H1 (cell line): ENCODE measurements around the gene KDM5A. TPM values are rescaled to one million over a fixed set of nuclear protein-coding genes. Genes with fewer than 3 reads are reported as not detected.

Source experiments
- CTCF ChIA-PET: fragments of 300-600 bp; sonication (Branson Sonifier 250); formaldehyde crosslinking; loops from one replicate; lab custom pipeline; 2021; ENCODE audit not compliant: partially characterized antibody; lab: Charles Lee
- POLR2A ChIA-PET: fragments of 300-600 bp; sonication (Branson Sonifier 250); formaldehyde crosslinking; loops from one replicate; lab custom pipeline; 2021; ENCODE audit warnings: inconsistent platforms; ENCODE audit not compliant: partially characterized antibody; lab: Charles Lee
- DNase-seq, 2 experiments: peaks; one replicate each; pipeline versions ENCODE4 v3.0.0 to v3.0.0-alpha.2; 2010 to 2022; ENCODE audit warnings: low spot score in 2 of 2, low read depth in 1 of 2, mixed read lengths in 1 of 2
- FAIRE-seq: peaks from 2 replicates; lab custom pipeline; 2011; peaks lifted over from hg19 to GRCh38; lab: Jason Lieb, UNC
- H2AFZ ChIP-seq: 2 replicates; pipeline ENCODE4 v1.8.1; 2012; ENCODE audit warnings: low read length, inconsistent platforms
- H2AK5ac ChIP-seq: 2 replicates; pipeline ENCODE4 v1.6.1; 2013; ENCODE audit warnings: low read depth, low read length
- H2BK120ac ChIP-seq: replicated peaks from 2 replicates; pipeline ENCODE3; 2013; ENCODE audit warnings: low read depth, low read length, inconsistent platforms
- H2BK12ac ChIP-seq: 2 replicates; pipeline ENCODE4 v1.6.1; 2013; ENCODE audit warnings: low read depth, low read length
- H2BK15ac ChIP-seq: 2 replicates; pipeline ENCODE4 v1.6.1; 2013; ENCODE audit warnings: low read length
- H2BK20ac ChIP-seq: 2 replicates; pipeline ENCODE4 v1.6.1; 2013; ENCODE audit warnings: low read length
- H2BK5ac ChIP-seq: 2 replicates; pipeline ENCODE4 v1.6.1; 2013; ENCODE audit warnings: low read depth, low read length
- H3K14ac ChIP-seq: 2 replicates; pipeline ENCODE4 v1.6.1; 2013; ENCODE audit warnings: inconsistent platforms; ENCODE audit not compliant: insufficient read length
- H3K18ac ChIP-seq: 2 replicates; pipeline ENCODE4 v1.6.1; 2013; ENCODE audit warnings: low read length; ENCODE audit errors: extremely low read depth
- H3K23ac ChIP-seq: 2 replicates; pipeline ENCODE4 v1.6.1; 2013; ENCODE audit warnings: inconsistent platforms; ENCODE audit not compliant: insufficient read length
- H3K23me2 ChIP-seq: 2 replicates; pipeline ENCODE4 v1.6.1; 2013; ENCODE audit warnings: low read depth, low read length
- H3K27ac ChIP-seq: 2 replicates; pipeline ENCODE4 v1.6.1; 2011; ENCODE audit warnings: low read depth, low read length, inconsistent platforms
- H3K27me3 ChIP-seq, 4 experiments: replicated peaks in 1 of 4; 1 replicate in 1 of 4; 2 replicates in 3 of 4; pipeline versions ENCODE4 v1.6.1 to v1.8.1; 2011 to 2013; ENCODE audit warnings: low read length in 3 of 4, mild to moderate bottlenecking in 3 of 4, inconsistent platforms in 2 of 4, mixed read lengths in 2 of 4, moderate library complexity in 1 of 4; ENCODE audit not compliant: control insufficient read depth in 3 of 4, insufficient read depth in 3 of 4; ENCODE audit errors: extremely low read depth in 1 of 4
- H3K36me3 ChIP-seq, 4 experiments: 2 replicates each; pipeline versions ENCODE4 v1.6.1 to v1.8.1; 2011 to 2013; ENCODE audit warnings: mild to moderate bottlenecking in 4 of 4, low read length in 3 of 4, moderate library complexity in 2 of 4, control low read depth in 1 of 4, inconsistent platforms in 1 of 4; ENCODE audit not compliant: insufficient read depth in 4 of 4, control insufficient read depth in 2 of 4
- H3K4ac ChIP-seq: replicated peaks from 2 replicates; pipeline ENCODE3; 2013; ENCODE audit warnings: low read length, low read depth, mixed read lengths, inconsistent platforms; ENCODE audit not compliant: insufficient read length
- H3K4me1 ChIP-seq, 4 experiments: replicated peaks in 1 of 4; 1 replicate in 1 of 4; 2 replicates in 3 of 4; pipeline versions ENCODE4 v1.6.1 to v1.8.1; 2011 to 2013; ENCODE audit warnings: low read length in 3 of 4, inconsistent platforms in 2 of 4, mixed read lengths in 1 of 4; ENCODE audit not compliant: insufficient read depth in 4 of 4, control insufficient read depth in 3 of 4
- H3K4me2 ChIP-seq, 2 experiments: 2 replicates each; pipeline versions ENCODE4 v1.6.1 to v1.8.1; 2011 to 2013; ENCODE audit warnings: low read depth in 2 of 2, low read length in 2 of 2, control low read depth in 1 of 2, inconsistent platforms in 1 of 2, mild to moderate bottlenecking in 1 of 2; ENCODE audit not compliant: insufficient read depth in 1 of 2
- H3K4me3 ChIP-seq, 4 experiments: fragments of 200-600, 300-600 bp in 1 of 4; sonication (generic), shearing (Covaris generic), sonication (Bioruptor Twin) in 1 of 4; 2 replicates each; pipeline versions ENCODE4 v1.5.1 to v1.8.1; 2011 to 2016; ENCODE audit warnings: low read length in 4 of 4, low read depth in 3 of 4, control low read depth in 2 of 4, inconsistent platforms in 2 of 4, mild to moderate bottlenecking in 2 of 4, mixed read lengths in 1 of 4, moderate library complexity in 1 of 4; ENCODE audit not compliant: insufficient read depth in 2 of 4; ENCODE audit errors: extremely low read depth in 1 of 4
- H3K56ac ChIP-seq: replicated peaks from 2 replicates; pipeline ENCODE3; 2013; ENCODE audit warnings: low read depth, mild to moderate bottlenecking, mixed read lengths, low read length, inconsistent platforms; ENCODE audit not compliant: insufficient read length
- H3K79me1 ChIP-seq: 2 replicates; pipeline ENCODE4 v1.6.1; 2013; ENCODE audit warnings: low read depth, low read length, control low read depth
- H3K79me2 ChIP-seq, 2 experiments: 2 replicates each; pipeline versions ENCODE4 v1.6.1 to v1.8.1; 2012 to 2013; ENCODE audit warnings: low read length in 2 of 2, mild to moderate bottlenecking in 2 of 2, inconsistent platforms in 1 of 2; ENCODE audit not compliant: insufficient read depth in 2 of 2, control insufficient read depth in 1 of 2
- H3K9ac ChIP-seq, 4 experiments: replicated peaks in 1 of 4; 1 replicate in 1 of 4; 2 replicates in 3 of 4; pipeline versions ENCODE4 v1.6.1 to v1.8.1; 2011 to 2013; ENCODE audit warnings: low read depth in 3 of 4, low read length in 3 of 4, control low read depth in 2 of 4, mild to moderate bottlenecking in 2 of 4, moderate library complexity in 2 of 4, inconsistent platforms in 1 of 4; ENCODE audit errors: extremely low read depth in 1 of 4
- H3K9me3 ChIP-seq, 2 experiments: 2 replicates each; pipeline versions ENCODE4 v1.6.1 to v1.8.1; 2012 to 2013; ENCODE audit warnings: mild to moderate bottlenecking in 2 of 2, moderate library complexity in 2 of 2, control low read depth in 1 of 2, inconsistent platforms in 1 of 2, low read depth in 1 of 2, low read length in 1 of 2, mixed read lengths in 1 of 2; ENCODE audit not compliant: insufficient read depth in 2 of 2
- H4K20me1 ChIP-seq, 2 experiments: replicated peaks in 1 of 2; 2 replicates each; pipeline versions ENCODE3 to v1.8.1; 2011 to 2013; ENCODE audit warnings: inconsistent platforms in 2 of 2, low read length in 2 of 2, mild to moderate bottlenecking in 1 of 2; ENCODE audit not compliant: insufficient read depth in 2 of 2, control insufficient read depth in 1 of 2
- H4K5ac ChIP-seq: 2 replicates; pipeline ENCODE4 v1.6.1; 2013; ENCODE audit warnings: low read length, low read depth, mixed read lengths, inconsistent platforms; ENCODE audit not compliant: insufficient read length
- H4K8ac ChIP-seq: 2 replicates; pipeline ENCODE4 v1.8.0; 2013; ENCODE audit warnings: mild to moderate bottlenecking, moderate library complexity, low read length, inconsistent platforms; ENCODE audit not compliant: insufficient read depth; ENCODE audit errors: extremely low read depth
- H4K91ac ChIP-seq: replicated peaks from 2 replicates; pipeline ENCODE3; 2013; ENCODE audit warnings: low read length, mixed read lengths, inconsistent platforms; ENCODE audit not compliant: insufficient read length
- CEBPB ChIP-seq: IDR thresholded peaks from 2 replicates; pipeline ENCODE4 v1.6.1; 2012; ENCODE audit warnings: low read depth, low read length
- EGR1 ChIP-seq: IDR thresholded peaks from 2 replicates; pipeline ENCODE4 v1.6.1; 2011; ENCODE audit warnings: low read depth, low read length, borderline replicate concordance
- MAFK ChIP-seq: IDR thresholded peaks from 2 replicates; pipeline ENCODE4 v1.6.1; 2012; ENCODE audit warnings: low read depth, mild to moderate bottlenecking, improper control_type of control experiment, low read length
- NANOG ChIP-seq: IDR thresholded peaks from 2 replicates; pipeline ENCODE4 v1.6.1; 2011; ENCODE audit warnings: low read length, low read depth, mild to moderate bottlenecking, inconsistent platforms; ENCODE audit not compliant: insufficient read depth, poor library complexity, severe bottlenecking
- POLR2A ChIP-seq, 2 experiments: IDR thresholded peaks; 1 replicate in 1 of 2; 2 replicates in 1 of 2; pipeline ENCODE4 v1.6.1; 2011; ENCODE audit warnings: low read depth in 2 of 2, low read length in 2 of 2, mild to moderate bottlenecking in 2 of 2; ENCODE audit errors: control extremely low read depth in 1 of 2
- TAF1 ChIP-seq: IDR thresholded peaks from 2 replicates; pipeline ENCODE4 v1.6.1; 2011; ENCODE audit warnings: mild to moderate bottlenecking, low read depth, low read length
- WGBS, 2 experiments: shearing (Covaris generic) in 1 of 2; methylation state at CpG; one replicate each; pipeline versions ENCODE4 v1.1.6 to v1.1.7; 2013 to 2015; ENCODE audit warnings: low lambda C conversion rate in 2 of 2, mixed read lengths in 2 of 2, inconsistent platforms in 1 of 2, low coverage in 1 of 2, missing lambda C conversion rate in 1 of 2; ENCODE audit not compliant: insufficient replicate concordance in 2 of 2, insufficient coverage in 1 of 2, insufficient read length in 1 of 2; ENCODE audit errors: extremely low coverage in 1 of 2, missing lambda C conversion rate in 1 of 2; 5-methylcytosine and 5-hydroxymethylcytosine counted together
- polyA plus RNA-seq, 7 experiments: library from polyadenylated mRNA; depleted of rRNA in 3 of 7; stranded (reverse) in 5 of 7; unstranded in 2 of 7; fragments of >200 nt in 5 of 7; fragments of 200-250 nt in 2 of 7; gene quantifications; 1 replicate in 5 of 7; 2 replicates in 1 of 7; 4 replicates in 1 of 7; pipeline versions ENCODE4 v1.2.1 to v1.2.3, GENCODE V29; 2011 to 2013; ENCODE audit warnings: missing spikeins in 2 of 7, mixed read lengths in 2 of 7
- total RNA-seq: library from RNA; stranded (reverse); fragmentation: NEBNext Ultra II Directional; extraction: Animal tissue kit (Norgen Biotek cat#: 25700); gene quantifications from 2 replicates; pipeline ENCODE4 v1.2.1, GENCODE V29; 2021

The KDM5A gene
- total and polyA plus RNA-seq, 2 of the 8 experiments (the other 6 are each of a cell fraction or from before 2014, with no cell fraction given) = 6.3 to 36.9 TPM

DNA sequence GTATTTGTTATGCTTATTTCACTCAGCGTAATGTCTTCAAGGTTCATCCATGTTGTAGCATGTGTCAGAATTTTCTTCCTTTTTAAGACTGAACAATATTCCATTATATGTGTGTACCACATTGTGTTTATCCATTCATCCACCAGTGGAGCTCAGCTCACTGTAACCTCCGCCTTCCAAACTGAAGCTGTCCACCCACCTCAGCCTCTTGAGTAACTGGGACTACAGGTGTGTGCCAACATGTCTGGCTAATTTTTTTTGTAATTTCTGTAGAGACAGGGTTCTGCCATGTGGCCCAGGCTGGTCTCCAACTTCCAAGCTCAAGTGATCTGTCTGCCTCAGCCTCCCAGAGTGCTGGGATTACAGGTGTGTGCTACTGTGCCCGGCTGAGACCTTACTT is 33.4 kb upstream of the KDM5A start:
- Histone ChIP-seq H2AK5ac (no peak overlapping the region), H4K20me1 (peaks cover 0 to 2% of the 10 kb centered on the region in 2 experiments), H3K4me1 (no peaks in the 10 kb centered on the region), H3K4ac (no peak overlapping the region), H3K4me3 (no peak overlapping the region), H4K8ac (no peak overlapping the region), H3K79me1 (no peaks in the 10 kb centered on the region), H2BK15ac (no peak overlapping the region), H3K23me2 (no peaks in the 10 kb centered on the region), H3K27me3 (no peaks in the 10 kb centered on the region), H2AFZ (no peak overlapping the region), H2BK120ac (no peak overlapping the region), H3K56ac (no peak overlapping the region), H2BK20ac (no peak overlapping the region), H3K9me3 (no peaks in the 10 kb centered on the region), H4K91ac (no peak overlapping the region), H2BK5ac (no peak overlapping the region), H4K5ac (no peak overlapping the region), H3K23ac (no peak overlapping the region), H3K9ac (no peak overlapping the region), H3K14ac (no peak overlapping the region), H3K27ac (no peak overlapping the region), H3K18ac (no peak overlapping the region), H3K4me2 (no peak overlapping the region), H3K36me3 (peaks cover 6 to 48% (median 36%) of the 10 kb centered on the region in 4 experiments), H3K79me2 (no peaks in the 10 kb centered on the region), H2BK12ac (no peak overlapping the region)
- no peak for TF ChIP-seq CEBPB
- TF ChIP-seq NANOG = no peak
- TF ChIP-seq TAF1 = no peak
- no peak for TF ChIP-seq POLR2A (IDR thresholded peaks at IDR 0.05; ENCODE audit: control extremely low read depth in 1 of 2, low read depth in 2 of 2, low read length in 2 of 2)
- no peak for TF ChIP-seq EGR1
- TF ChIP-seq MAFK = no peak
- FAIRE-seq (no peak), DNase-seq (no peak)
- ChIA-PET POLR2A (no interaction called here), CTCF (interaction anchor here (1.8 kb wide), 1 partner anchor 20 kb away, joined by 3 read pairs; no protein-coding TSS in a partner anchor)
- WGBS, 2 experiments = 96% methylated on average over 3 of the region's 3 CpGs; no CpG with 5 or more reads in 1 of the 2 experiments
